Measurements from ENCODE around the gene USP20.

Gene USP20

GRCh38 chr9:129835128-129835859, at the start of gene USP20, which contains the start of gene C9orf78:
USP20 (plus strand) TSS chr9:129835458; CDS start chr9:129852556, 17,098 bp downstream.
C9orf78 (minus strand) TSS chr9:129835275; CDS start chr9:129835221, 54 bp downstream.
- TF ChIP-seq, protein P1, sequence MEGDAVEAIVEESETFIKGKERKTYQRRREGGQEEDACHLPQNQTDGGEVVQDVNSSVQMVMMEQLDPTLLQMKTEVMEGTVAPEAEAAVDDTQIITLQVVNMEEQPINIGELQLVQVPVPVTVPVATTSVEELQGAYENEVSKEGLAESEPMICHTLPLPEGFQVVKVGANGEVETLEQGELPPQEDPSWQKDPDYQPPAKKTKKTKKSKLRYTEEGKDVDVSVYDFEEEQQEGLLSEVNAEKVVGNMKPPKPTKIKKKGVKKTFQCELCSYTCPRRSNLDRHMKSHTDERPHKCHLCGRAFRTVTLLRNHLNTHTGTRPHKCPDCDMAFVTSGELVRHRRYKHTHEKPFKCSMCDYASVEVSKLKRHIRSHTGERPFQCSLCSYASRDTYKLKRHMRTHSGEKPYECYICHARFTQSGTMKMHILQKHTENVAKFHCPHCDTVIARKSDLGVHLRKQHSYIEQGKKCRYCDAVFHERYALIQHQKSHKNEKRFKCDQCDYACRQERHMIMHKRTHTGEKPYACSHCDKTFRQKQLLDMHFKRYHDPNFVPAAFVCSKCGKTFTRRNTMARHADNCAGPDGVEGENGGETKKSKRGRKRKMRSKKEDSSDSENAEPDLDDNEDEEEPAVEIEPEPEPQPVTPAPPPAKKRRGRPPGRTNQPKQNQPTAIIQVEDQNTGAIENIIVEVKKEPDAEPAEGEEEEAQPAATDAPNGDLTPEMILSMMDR (IDR thresholded peaks at IDR 0.05): no peak

DNA sequence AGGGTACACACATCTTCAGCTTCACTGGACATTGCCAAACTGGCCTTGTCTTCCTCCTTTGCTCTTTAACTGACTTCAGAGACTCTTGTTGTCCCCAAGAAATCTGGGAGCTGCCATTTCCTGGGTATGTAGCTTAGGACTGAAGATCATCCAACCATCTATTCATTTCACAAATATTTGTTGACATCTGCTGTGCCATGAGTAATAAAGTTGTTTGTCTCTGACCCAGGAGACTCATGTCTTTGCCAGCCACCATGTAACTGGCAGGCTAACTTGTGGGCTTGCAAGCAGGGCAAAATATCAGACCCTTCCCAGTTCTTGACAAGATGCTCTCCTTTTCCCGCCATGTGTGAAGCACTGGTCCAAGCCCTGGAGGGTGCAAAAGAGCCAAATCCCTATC, 49.4 kb upstream of the USP20 start:
- TF ChIP-seq, protein P1 (IDR thresholded peaks at IDR 0.05): no peak

- TF ChIP-seq, protein P1 (IDR thresholded peaks at IDR 0.05): no peak
Observed at GRCh38 chr9:129786481-129786880, 48.8 kb upstream of the USP20 start.

- TF ChIP-seq, protein P1 (IDR thresholded peaks at IDR 0.05): no peak
Observed at GRCh38 chr9:129794549-129794948, 40.7 kb upstream of the USP20 start.

- TF ChIP-seq, protein P1 (IDR thresholded peaks at IDR 0.05): no peak
Observed at GRCh38 chr9:129798973-129799372, 36.3 kb upstream of the USP20 start.

- TF ChIP-seq, protein P1 (IDR thresholded peaks at IDR 0.05): no peak
Observed at GRCh38 chr9:129801504-129801903, 33.8 kb upstream of the USP20 start.

GRCh38 chr9:129802833-129803675, 32.2 kb upstream of the USP20 start, which contains the start of gene TOR1B:
TOR1B (plus strand) TSS chr9:129803184; CDS start chr9:129803213, 29 bp downstream.
- TF ChIP-seq, protein P1 (IDR thresholded peaks at IDR 0.05): no peak

Data from LNCAP (cell line).